ENCODE measurements around the gene CDH4. TPM values are rescaled to one million over a fixed set of nuclear protein-coding genes. Genes with fewer than 3 reads are reported as not detected.

CDH4 gene
- total and polyA plus RNA-seq, 12 donors: 0.04 to 0.25 (median 0.08) TPM; not detected in 5

DNA sequence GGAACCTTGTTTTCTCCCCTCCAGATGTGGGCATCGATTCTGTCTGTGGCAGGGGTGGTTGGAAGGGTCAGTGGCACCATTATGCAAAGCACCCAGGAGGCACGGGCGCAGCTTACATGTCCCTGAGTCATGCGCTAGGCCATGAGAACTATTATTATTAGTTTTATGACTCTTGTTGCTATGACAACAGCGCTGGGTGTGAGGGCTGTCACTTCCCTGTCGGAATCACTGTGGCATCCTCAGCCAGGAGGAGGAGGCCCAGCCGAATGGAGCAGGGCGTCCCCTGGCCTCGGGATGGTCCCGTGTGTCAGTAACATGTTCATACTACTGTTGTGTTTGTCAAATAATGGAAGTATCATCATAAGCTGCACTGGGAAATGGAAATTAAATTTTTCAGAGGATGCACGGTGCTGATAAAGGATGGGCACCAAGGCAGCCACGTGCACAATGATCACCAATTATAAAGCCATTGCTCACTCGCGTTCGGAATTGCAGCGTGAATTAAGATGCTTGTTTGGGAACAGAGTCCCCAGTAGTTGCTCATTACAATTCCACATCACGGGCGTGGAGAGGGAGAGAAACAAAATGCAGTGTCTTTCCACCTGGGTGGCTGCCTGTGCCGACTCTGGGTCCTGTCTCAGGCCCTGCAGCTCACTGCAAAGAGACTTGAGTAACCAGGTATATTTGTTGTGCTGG, 247.9 kb downstream of the CDH4 start:
- WGBS, 2 donors: 83 to 87% methylated on average over 19 of the region's 19 CpGs
- DNase-seq (no peak), ATAC-seq (no peak)
- H3K27ac ChIP-seq: no peak overlapping the region
- H3K27me3 ChIP-seq: peaks cover 0 to 27% (median 17%) of the 10 kb centered on the region in 7 donors
- no peaks in the 10 kb centered on the region for H3K36me3 ChIP-seq
- H3K9me3 ChIP-seq: no peaks in the 10 kb centered on the region
- TF ChIP-seq, protein P1, sequence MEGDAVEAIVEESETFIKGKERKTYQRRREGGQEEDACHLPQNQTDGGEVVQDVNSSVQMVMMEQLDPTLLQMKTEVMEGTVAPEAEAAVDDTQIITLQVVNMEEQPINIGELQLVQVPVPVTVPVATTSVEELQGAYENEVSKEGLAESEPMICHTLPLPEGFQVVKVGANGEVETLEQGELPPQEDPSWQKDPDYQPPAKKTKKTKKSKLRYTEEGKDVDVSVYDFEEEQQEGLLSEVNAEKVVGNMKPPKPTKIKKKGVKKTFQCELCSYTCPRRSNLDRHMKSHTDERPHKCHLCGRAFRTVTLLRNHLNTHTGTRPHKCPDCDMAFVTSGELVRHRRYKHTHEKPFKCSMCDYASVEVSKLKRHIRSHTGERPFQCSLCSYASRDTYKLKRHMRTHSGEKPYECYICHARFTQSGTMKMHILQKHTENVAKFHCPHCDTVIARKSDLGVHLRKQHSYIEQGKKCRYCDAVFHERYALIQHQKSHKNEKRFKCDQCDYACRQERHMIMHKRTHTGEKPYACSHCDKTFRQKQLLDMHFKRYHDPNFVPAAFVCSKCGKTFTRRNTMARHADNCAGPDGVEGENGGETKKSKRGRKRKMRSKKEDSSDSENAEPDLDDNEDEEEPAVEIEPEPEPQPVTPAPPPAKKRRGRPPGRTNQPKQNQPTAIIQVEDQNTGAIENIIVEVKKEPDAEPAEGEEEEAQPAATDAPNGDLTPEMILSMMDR (IDR thresholded peaks at IDR 0.05): no peak
- no peak overlapping the region for H3K4me3 ChIP-seq
- intact Hi-C loops (cut with DNase I): loop anchor here in 1 of 10 donors (10.0 kb wide), 1 partner anchor 75 kb away; no protein-coding TSS in a partner anchor
- no peaks in the 10 kb centered on the region for H3K4me1 ChIP-seq

DNA sequence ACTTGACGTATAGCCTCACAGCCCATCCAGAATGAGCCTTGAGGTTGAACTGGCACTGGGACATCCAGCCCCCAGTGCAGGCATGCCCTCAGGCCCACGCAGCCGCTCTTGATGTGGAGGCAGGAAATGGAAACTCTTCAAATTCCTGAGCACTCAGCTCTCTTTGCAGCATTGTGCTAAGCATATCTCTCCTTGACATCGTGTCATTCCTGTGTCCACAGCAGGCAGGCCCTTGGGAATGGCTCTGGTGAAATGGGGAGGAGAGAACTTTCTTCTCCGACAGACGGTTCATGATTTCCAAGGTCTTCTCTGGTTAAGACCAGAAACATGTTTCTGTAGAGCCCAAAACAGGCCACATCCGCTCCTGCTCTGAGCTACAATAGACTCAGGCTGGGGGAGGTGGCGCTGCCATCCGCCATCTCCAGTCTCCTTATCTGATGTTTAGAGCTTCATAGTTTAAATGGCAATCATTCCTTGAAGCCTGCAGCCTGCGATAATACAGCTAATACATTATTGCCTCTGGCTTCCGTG, 248.8 kb downstream of the CDH4 start:
- Histone ChIP-seq H3K27ac (no peak overlapping the region), H3K4me1 (no peaks in the 10 kb centered on the region), H3K36me3 (no peaks in the 10 kb centered on the region), H3K4me3 (no peak overlapping the region), H3K9me3 (no peaks in the 10 kb centered on the region), H3K27me3 (peaks cover 0 to 30% (median 16%) of the 10 kb centered on the region in 7 donors)
- intact Hi-C loops (cut with DNase I): no loop called here
- ATAC-seq: no peak
- TF ChIP-seq, protein P1 (IDR thresholded peaks at IDR 0.05): no peak
- 39 to 51% methylated on average over 11 of the region's 11 CpGs for WGBS, 2 donors
- no peak for DNase-seq

DNA sequence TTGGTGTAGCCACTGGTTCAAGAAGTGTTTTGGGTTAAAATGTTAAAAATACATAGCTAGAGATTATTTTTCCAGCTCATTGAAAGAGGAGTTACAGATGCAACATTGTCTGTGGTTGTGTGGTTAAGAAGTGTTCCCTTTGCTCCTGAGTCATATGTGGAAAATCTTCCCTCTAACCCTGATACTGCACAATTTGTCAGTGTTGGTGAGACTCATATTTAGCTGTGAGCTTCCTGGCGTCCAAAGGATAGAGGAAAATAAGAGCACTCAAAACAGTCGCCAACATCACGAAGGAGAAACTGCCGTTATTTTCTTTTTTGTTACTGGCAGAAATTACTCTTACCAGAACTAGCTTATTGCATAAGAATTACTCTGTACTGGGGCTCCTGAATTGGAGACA, 250.4 kb downstream of the CDH4 start:
- ATAC-seq (no peak), DNase-seq (no peak)
- intact Hi-C loops (cut with DNase I): no loop called here
- TF ChIP-seq, protein P1 (IDR thresholded peaks at IDR 0.05): no peak
- 94 to 95% methylated on average over 4 of the region's 4 CpGs for WGBS, 2 donors
- Histone ChIP-seq H3K4me1 (peaks cover 0 to 6% (median 0%) of the 10 kb centered on the region in 9 donors), H3K27me3 (peaks cover 0 to 31% (median 13%) of the 10 kb centered on the region in 7 donors), H3K36me3 (no peaks in the 10 kb centered on the region), H3K4me3 (no peak overlapping the region), H3K27ac (no peak overlapping the region), H3K9me3 (no peaks in the 10 kb centered on the region)

DNA sequence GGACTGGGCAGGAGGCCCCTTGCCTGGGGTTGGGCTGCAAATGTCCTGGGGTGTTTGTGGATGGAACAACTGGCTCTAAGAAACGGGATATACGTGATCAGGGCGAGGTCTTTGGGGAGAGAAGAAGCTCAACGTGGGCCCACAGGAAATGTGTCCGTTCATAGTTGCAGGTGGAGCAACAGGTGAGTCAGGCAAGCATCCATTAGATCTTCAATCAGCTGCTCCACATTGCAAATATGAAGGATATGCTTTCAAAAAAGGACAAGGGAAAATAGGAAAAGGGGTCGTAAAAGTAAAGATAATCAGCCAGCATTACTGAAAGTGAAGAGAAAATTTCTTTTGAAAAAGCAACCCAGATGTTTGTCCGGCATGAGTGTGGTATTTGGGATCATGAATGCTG, 251.0 kb downstream of the CDH4 start:
- H3K9me3 ChIP-seq: no peaks in the 10 kb centered on the region
- H3K4me1 ChIP-seq: peaks cover 0 to 7% (median 0%) of the 10 kb centered on the region in 9 donors
- WGBS, 2 donors: 78 to 89% methylated on average over 7 of the region's 7 CpGs
- intact Hi-C loops (cut with DNase I): no loop called here
- TF ChIP-seq, protein P1 (IDR thresholded peaks at IDR 0.05): no peak
- DNase-seq (no peak), ATAC-seq (no peak)
- H3K4me3 ChIP-seq: no peak overlapping the region
- H3K27me3 ChIP-seq: peaks cover 0 to 34% (median 17%) of the 10 kb centered on the region in 7 donors
- H3K36me3 ChIP-seq: no peaks in the 10 kb centered on the region
- H3K27ac ChIP-seq: no peak overlapping the region

All from heart right ventricle (tissue), 16 donors.